MM.1S (cell line): ENCODE results near the gene TRPC1.

Source experiments
- EZH2 ChIP-seq: fragments of 300-600 bp; sonication (generic); optimal IDR thresholded peaks from 2 replicates; pipeline ENCODE3; 2017; ENCODE audit warnings: low read depth, mild to moderate bottlenecking, antibody characterized with exemption, low read length, mixed read lengths
- EZH2phosphoT487 ChIP-seq: fragments of 300-600 bp; sonication (generic); IDR thresholded peaks from 2 replicates; pipeline ENCODE4 v1.6.1; 2018; ENCODE audit warnings: antibody characterized with exemption, low read length
- TF ChIP-seq, protein P1 (sequence below): fragments of 300-600 bp; sonication (generic); IDR thresholded peaks from 2 replicates; pipeline ENCODE4 v1.5.1; 2016; ENCODE audit warnings: antibody characterized with exemption, low read length, mixed read lengths

DNA sequence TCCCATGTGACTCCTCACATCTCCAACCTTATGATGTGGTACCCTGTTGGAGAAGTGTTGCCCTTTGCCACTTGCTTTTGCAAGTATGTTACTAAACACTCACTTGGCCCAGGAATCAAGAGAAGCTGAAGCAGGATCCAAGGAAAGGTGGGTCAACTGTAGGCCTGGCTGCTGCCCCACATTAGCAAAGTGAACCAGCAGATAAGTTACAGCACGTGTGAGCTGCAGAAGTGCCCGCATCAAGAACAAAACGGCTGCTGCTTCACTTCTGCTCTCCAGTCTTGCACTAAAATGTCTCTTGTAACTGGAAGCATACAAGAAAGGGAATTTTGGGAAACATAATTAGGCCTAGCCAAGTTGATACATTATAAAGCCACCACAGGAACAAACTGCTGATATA, 85.4 kb downstream of the TRPC1 start:
- TF ChIP-seq EZH2 (no peak), EZH2phosphoT487 (no peak)
- TF ChIP-seq, protein P1, sequence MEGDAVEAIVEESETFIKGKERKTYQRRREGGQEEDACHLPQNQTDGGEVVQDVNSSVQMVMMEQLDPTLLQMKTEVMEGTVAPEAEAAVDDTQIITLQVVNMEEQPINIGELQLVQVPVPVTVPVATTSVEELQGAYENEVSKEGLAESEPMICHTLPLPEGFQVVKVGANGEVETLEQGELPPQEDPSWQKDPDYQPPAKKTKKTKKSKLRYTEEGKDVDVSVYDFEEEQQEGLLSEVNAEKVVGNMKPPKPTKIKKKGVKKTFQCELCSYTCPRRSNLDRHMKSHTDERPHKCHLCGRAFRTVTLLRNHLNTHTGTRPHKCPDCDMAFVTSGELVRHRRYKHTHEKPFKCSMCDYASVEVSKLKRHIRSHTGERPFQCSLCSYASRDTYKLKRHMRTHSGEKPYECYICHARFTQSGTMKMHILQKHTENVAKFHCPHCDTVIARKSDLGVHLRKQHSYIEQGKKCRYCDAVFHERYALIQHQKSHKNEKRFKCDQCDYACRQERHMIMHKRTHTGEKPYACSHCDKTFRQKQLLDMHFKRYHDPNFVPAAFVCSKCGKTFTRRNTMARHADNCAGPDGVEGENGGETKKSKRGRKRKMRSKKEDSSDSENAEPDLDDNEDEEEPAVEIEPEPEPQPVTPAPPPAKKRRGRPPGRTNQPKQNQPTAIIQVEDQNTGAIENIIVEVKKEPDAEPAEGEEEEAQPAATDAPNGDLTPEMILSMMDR, result no peak
